GM19193 (cell line): Measurements from ENCODE around the gene PVALEF.

ENCODE experiments used
- POLR2A ChIP-seq: IDR thresholded peaks from 4 replicates; pipeline ENCODE4 v1.6.1; 2011; ENCODE audit not compliant: insufficient read depth, insufficient read length; ENCODE audit errors: extremely low read depth

PVALEF gene

DNA sequence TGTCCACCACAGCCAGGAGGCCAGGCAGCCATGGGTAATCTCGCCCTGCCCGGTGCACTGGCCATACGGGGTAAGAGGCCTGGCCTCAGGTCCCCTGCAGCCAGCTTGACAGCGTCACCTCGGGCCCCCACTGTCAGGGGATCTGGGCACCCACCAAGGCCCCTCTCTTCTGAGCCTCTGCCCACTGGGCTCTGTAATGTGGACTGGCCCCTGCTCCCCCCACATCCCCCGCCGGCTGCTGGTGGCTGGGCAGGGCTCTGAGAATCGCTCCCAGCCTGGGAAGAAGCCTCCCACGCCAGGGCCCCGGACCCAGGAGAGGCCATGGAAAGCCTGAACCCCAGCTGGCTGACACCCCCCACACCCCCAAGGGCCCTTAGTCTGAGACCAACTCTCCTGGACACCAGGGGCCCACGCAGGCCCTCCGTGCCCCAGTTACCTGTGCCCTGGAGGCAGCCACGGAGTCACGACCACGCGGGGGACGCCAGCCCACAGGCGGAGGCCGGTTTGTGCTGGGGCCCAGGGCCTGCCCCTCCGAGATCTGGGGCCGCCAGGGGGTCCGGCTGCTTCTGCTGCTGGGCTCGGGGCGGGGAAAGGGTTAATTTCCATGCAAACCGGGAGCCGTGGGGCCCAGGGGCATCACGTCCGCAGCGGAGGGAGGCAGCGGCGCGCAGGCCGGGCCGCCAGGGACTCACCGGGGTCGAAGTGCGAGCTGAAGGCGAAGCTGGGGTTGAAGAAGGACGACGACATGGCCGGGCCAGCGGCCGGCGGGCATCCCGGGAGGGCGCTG, at the start of gene PVALEF:
TSS of gene PVALEF (plus strand) at position 262 of the 787 bp plus-strand sequence. CDS start 15,720 bp downstream, outside the sequence.
- TF ChIP-seq POLR2A = no peak

DNA sequence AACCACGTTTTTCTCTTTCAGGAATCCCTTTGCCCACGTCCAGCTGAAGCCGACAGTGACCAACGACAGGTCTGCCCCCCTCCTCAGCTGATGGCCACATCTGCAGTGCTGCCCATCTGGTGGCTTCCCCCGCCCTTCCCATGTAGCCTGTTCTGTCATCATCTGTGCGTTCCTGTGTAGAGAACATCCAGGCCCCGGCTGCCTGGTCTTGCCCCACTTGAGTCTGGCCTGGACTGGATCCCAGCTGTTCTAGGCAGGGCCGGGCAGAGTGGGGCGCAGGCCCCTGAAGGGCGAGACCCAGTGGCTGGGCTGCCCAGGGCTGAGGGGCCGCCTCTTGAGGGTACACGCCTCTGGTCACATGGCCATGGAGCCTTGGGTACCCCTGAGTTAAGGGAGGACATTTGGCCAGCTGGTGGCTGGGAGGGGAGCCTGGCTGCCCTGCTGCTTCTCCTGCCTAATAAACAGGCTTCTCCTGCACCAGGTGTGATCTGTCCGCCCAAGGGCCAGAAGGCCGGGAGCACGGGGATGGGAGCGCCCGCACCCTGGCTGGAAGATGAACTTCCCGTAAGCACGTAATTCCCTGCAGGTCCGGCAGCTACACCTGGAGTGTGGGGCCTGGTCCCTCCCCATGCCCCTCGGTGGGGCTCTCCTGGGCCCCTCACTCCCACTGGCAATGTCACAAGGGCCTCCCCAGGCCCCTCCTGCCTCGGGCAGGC, 49.4 kb upstream of the PVALEF start:
- no peak for TF ChIP-seq POLR2A

DNA sequence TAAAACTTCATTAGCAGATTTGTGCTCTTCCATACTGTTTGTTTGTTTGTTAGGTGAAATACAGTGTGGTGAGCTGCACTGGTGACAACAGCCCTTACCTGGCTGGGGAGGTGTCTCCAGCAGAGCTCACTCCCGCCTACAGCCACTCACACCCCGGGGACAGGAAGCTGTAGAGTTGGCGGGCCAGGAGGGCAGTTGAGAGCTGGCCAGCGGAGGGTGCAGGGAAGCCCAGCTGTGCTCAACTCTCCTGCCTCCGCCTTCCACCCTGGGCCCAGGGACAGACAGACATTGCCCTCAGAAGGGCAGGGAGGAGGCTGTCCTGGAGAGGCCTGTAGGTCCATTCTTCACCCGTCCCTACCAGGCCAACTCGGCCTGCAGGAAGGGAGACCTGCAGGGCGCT, 48.6 kb upstream of the PVALEF start:
- no peak for TF ChIP-seq POLR2A

DNA sequence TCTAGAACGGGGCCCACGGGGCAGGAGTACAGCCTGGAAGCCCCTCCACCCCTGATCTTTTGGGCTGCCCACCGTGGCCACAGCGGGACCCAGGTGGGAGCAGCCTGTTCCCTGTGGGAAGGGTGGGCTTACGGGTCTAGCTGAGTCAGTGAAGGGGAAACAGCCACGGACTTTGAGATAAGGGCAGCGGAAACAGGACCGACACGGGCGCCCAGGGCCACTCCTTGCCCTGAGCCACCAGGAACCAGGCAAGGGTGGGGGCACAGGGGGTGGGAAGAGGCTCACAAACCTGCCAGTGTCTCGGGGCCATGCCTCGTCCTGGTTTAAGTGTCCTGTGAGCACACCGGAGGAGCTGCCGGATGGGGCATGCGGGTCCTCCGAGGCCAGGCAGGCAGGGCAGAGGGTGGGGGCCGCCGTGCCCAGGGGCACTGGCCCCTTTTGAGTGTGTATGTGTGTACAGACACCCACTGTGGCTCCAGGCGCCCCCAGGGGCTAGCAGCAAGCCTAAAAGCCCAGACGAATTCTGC, 47.6 kb upstream of the PVALEF start:
- no peak for TF ChIP-seq POLR2A

DNA sequence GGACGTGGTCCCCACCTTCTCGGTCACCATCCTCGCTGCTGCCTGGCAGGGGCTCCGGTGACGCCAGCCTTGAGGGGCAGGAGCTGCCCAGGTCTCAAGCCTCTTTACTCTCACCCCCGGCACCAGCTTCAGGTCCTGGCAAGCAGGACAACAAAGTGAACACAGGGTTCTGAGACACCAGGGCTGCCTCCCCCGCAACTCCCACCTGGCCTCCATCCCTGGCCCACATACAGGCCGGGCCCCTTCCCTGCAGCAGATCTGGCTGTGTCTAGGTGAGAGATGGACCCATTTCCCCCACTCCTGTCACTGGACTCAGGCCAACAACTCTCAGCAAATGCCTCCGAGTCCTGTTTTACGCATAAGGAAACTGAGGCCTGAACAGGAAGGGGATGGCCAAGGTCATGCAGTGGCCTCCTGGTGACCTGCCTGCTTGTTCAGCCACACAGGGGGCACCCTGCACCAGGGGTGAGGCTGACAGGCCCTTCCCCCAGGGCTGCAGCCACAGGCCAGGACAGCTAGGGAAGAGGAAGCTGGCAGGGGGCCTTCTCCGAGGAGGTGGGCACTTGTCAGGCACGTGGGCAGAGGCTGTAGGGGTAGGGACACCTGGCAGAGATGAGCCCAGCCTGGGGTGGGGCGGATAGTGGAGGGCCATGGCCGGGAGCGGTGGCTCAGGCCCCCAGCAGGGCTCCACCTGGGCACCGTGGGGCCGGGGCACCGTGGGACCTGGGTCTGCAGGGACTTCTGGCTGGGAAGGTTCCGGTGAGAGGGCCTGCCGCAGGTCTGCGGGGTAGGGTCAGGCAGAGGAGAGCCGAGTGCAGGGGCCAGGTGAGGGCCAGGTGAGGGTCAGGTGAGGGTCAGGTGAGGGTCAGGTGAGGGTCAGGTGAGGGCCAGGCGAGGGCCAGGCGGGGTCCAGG, 46.7 kb upstream of the PVALEF start:
- no peak for TF ChIP-seq POLR2A

DNA sequence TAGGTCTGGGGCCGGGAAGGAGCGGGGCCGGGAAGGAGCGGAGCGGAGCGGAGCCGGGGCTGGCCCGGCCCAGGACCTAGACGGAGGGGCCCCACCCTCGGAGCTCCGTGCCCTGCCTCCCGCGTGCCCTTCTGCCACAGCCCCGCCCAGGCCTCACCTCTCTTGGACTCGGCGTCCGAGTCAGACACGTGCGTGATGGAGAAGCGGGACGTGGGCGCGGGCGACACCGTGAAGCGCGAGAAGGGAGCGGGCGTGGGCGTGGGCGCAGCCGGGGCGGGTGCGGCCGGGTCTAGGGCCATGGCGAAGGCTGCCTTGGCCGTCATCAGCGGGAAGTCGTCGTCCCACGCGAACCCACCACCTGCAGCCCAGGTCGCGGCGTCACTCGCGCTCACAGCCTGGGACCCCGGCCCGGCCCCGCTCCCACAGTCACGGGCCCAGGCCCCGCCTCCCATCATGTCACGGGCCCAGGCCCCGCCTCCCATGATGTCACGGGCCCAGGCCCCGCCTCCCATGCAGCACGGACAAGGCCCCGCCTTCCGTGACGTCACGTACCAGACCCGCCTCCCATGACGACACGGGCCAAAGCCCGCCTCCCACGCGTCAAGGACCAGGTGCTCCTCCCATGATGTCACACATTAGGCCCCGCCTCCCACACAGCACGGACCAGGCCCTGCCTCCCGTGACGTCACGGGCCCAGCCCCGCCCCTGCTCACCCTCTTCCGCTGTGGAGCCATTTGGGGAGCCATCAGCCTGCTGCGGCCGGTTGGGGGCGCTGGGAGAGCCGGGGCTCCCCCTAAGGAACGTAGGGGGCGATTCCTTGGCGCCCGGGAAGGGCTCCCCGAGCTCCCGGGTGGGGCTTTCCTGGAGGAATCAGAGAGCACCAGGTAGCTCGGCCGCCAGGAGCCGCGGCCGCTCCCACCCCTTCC, 45.8 kb upstream of the PVALEF start:
- TF ChIP-seq POLR2A = no peak

DNA sequence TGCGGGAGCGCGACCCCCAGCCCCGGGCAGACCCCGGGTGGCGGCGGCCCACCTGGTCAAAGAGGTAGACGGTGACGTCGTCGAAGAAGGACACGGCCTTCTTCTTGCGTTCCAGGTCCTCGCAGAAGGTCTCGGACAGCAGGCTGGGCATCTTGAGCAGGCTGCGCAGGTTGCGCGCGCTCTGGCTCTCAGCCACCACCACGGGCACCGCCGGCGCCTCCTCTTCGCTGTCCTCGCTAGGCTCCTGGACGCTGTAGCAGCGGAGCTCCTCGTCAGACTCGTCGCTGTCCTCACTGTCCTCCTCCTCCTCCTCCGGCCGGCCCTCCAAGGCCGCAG, 45.2 kb upstream of the PVALEF start:
- no peak for TF ChIP-seq POLR2A

DNA sequence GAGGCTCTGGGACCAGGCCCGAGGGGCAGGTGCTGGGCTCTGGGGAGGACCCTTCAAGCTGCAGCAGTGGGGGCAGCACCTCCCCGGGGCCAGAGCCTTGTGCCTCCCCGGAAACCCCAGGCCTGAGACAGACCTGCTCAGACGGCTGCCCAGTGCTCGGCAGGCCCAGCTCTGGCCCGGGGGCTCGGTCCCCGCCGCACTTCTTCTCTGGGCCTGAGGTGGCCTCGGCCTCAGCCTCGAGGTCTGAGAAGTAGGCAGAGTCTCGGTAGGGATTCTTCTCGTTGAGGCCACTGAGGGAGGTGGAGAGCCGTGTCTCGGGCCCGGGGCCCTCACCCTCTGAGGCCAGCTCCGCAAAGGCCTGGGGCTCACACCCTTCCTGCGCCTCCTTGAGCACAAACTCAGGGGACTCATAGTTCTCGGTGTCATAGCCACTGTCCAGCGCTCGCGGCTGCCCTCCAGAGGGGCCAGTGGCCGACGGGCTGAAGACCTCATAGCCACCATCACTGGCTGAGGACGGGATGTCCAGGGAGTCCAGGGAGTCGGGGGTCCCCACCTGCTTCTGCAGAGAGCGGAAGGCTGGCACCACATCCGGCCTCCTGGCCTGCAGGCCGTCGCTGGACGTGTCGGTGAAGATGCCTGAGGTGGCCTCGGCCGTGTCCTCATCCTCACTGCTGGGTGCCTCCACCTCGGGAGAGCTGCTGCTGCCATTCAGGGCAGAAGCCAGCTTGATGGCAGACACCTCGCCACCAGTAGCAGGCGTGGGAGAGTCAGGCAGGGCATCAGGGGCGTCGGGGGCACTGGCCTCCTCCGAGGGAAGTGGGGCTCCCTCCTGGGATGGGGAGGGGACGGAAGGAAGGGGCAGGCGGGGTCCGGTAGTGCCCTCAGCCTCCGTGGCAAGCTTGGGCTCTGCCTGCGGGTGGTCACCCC, 44.3 kb upstream of the PVALEF start:
- TF ChIP-seq POLR2A = no peak

DNA sequence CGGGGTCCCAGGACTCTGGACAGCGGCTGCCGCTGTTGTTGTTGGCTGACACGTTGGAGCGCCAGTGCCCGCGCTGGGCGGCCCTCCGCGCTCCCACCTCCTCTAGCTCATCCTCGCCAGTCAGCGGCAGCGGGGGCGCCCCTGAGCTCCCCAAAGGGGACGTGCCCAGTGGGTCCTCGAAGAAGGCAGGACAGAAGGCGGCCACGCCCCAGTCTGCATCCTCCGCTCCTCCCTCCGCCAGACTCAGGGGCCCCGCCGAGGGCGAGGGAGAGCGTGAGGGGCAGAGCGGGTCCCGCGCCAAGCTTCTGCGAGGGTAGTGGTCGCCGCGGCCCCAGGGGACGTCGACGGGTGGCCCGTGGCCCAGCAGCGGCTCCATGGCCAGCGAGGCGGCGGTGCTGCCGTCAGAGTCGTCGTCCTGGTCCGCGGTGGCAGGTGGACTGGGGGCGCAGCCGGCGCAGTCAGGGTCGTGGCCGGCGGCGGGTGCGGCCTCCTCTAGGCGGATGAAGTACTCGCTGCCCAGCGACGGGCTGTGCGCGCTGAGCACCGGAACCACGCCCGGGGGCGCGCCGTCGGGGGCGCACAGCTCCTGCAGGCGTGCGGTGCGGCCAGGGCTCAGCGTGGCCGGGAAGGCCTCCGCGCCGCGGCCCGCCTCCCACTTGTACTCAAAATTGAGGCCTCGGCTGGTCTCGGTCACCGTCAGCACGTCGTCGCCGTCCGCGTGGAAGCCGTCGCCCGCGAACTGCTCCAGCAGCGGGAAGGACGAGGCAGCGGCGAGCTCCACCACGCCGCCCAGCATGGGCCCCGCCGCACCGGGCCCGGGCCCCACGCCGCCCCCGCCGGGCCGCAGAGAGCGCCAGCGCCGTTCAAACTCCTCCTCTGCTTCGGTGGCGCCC, 43.2 kb upstream of the PVALEF start:
- TF ChIP-seq POLR2A = no peak

DNA sequence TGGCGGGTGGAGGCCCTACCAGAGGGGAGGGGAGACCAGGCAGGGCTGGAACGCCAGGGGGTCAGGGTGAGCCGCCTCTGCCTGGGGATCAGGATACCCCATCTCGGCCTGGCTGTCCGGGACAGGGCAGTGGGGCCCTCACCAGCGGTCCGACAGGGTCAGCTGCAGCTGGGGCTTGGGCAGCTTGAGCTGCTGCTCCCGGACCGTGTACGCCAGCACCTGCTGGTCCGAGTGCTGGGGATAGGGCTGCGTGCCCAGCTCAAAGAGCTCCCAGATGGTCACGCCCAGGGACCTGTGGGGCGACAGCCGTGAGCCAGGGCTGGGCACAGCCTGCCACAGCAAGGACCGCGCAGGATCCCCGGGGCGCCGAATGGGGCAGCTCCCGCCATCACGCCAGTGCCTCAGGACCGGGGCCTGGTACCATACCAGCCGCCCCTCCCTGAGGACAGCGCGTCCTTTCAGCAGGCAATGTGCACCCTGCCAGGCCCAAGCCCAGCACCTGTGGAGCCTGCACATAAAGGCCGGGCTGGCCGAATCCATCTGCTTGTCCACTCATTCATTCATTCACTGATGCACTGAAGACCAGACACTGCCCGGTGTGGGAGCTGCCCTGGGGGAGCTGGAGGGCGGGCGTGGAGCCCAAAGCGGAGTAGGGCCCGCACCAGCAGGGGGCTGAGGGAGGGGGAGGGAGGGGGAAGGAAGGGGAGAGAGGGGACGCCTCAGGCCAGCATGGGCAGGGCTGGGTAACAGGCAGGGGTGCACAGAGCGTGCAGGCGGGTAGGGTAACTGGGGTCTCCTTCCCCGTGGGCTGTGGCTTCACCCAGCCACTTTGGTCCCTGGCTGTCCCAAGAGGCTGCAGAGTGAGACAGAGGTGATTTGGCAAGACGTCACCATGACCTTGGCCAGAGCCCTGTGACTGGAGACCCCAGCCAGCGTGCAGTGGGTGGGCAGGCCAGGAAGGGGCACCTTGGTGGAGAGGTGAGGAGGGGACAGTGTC, 42.0 kb upstream of the PVALEF start:
- no peak for TF ChIP-seq POLR2A

DNA sequence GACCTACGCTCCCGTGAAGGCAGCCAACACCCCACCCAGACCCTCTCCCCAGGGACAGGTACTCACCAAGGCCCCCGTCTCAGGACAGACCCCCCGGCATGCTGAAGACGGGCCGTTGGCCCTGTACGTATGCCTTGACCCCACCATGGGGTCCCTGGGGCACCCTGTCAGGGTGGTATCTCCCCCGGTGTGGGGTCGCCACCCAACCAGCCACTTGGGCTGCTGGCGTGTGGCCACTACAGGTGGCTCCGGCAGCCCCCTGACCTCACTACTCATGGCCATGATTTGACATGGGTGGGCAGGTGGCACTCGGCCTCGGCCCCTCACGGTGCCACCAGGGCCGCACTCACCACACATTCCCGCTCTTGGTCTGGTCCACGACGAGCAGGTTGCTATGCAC, 40.9 kb upstream of the PVALEF start:
- TF ChIP-seq POLR2A = no peak
